Activated CD4-positive, alpha-beta memory T cell treated with anti-CD3 and anti-CD28 coated beads, Interleukin-2, amount 10 ng/mL, durations not matched to agents 7 days and 5 days (primary cell): ENCODE results near the gene CIBAR2. TPM values are rescaled to one million over a fixed set of nuclear protein-coding genes. Genes with fewer than 3 reads are reported as not detected.

Source experiments
- CTCF ChIA-PET: fragments of 350-600 bp; sonication (Branson Sonifier 250); formaldehyde crosslinking; loops from one replicate; lab custom pipeline; 2021; ENCODE audit warnings: antibody characterized with exemption, inconsistent platforms; lab: Charles Lee
- POLR2A ChIA-PET: fragments of 350-600 bp; sonication (Branson Sonifier 250); formaldehyde crosslinking; loops from one replicate; lab custom pipeline; 2021; ENCODE audit warnings: antibody characterized with exemption; lab: Charles Lee
- DNase-seq: peaks from one replicate; pipeline ENCODE4 v3.0.0-alpha.2; 2020
- H3K27ac Mint-ChIP-seq: one replicate; pipeline ENCODE4 v1.8.0; 2021; ENCODE audit warnings: mild to moderate bottlenecking, mixed read lengths
- H3K27me3 Mint-ChIP-seq: one replicate; pipeline ENCODE4 v1.8.0; 2021; ENCODE audit warnings: mixed read lengths
- H3K36me3 Mint-ChIP-seq: one replicate; pipeline ENCODE4 v1.8.0; 2021; ENCODE audit warnings: low read depth, mixed read lengths
- H3K4me1 Mint-ChIP-seq: one replicate; pipeline ENCODE4 v1.8.0; 2021; ENCODE audit warnings: mixed read lengths
- H3K4me3 Mint-ChIP-seq: one replicate; pipeline ENCODE4 v1.8.0; 2021; ENCODE audit warnings: mild to moderate bottlenecking, mixed read lengths
- H3K9me3 Mint-ChIP-seq: one replicate; pipeline ENCODE4 v1.8.0; 2021; ENCODE audit warnings: mixed read lengths
- total RNA-seq, 2 experiments: library from RNA; stranded (reverse); gene quantifications; one replicate each; pipeline ENCODE4 v1.2.3, GENCODE V29; 2021

The CIBAR2 gene
- not detected for total RNA-seq

DNA sequence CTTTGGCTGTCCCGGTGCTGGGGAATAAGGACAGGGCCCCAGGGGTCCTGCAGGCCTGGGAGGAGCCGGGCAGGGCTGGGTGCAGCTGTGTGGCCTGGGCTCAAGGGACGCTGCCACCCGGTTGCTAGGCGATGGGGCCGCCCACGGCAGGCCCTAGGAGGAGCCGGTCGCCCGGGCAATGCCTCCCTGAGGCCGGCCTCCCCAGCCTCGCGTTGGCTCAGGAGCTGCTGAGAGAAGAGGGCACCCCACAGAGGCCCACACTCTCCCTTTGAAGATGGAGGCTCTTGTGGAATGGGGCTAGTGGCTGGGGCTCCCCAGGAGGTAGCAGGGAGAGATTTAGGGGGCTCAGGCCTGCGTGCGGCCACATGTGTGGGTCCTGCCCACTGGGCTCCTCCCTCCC is at the start of gene CIBAR2:
Gene CIBAR2, minus strand, starts transcription at position 109 of the 400 bp plus-strand sequence. CDS start 120 bp downstream, outside the sequence.
- DNase-seq, result no peak
- H3K27ac Mint-ChIP-seq, result no peak within 1 kb of the TSS
- POLR2A ChIA-PET, result no interaction called here
- H3K36me3 Mint-ChIP-seq, result no peaks in the 10 kb centered on the region
- peaks cover 10% of the 10 kb centered on the region for H3K4me1 Mint-ChIP-seq
- no peaks in the 10 kb centered on the region for H3K9me3 Mint-ChIP-seq
- no peaks in the 10 kb centered on the region for H3K27me3 Mint-ChIP-seq
- CTCF ChIA-PET, result interaction anchor here (0.9 to 1.4 kb wide), 4 partner anchors 8 to 57 kb away, joined by 3 to 4 read pairs (median 3); no protein-coding TSS in a partner anchor
- H3K4me3 Mint-ChIP-seq, result no peak within 1 kb of the TSS

GRCh38 chr16:85159179-85159980 is 47.1 kb upstream of the CIBAR2 start:
- ChIA-PET CTCF (interaction anchor here (0.8 kb wide), 1 partner anchor 44 kb away, joined by 3 read pairs; no protein-coding TSS in a partner anchor), POLR2A (no interaction called here)
- no peak overlapping the region for H3K4me3 Mint-ChIP-seq
- no peaks in the 10 kb centered on the region for H3K9me3 Mint-ChIP-seq
- H3K27ac Mint-ChIP-seq, result no peak overlapping the region
- no peak for DNase-seq
- H3K27me3 Mint-ChIP-seq, result peaks cover 10% of the 10 kb centered on the region
- H3K4me1 Mint-ChIP-seq, result peaks cover 8% of the 10 kb centered on the region
- no peaks in the 10 kb centered on the region for H3K36me3 Mint-ChIP-seq

GRCh38 chr16:85158743-85159178 is 46.5 kb upstream of the CIBAR2 start:
- no peak overlapping the region for H3K27ac Mint-ChIP-seq
- H3K4me3 Mint-ChIP-seq, result no peak overlapping the region
- no peaks in the 10 kb centered on the region for H3K36me3 Mint-ChIP-seq
- peaks cover 8% of the 10 kb centered on the region for H3K4me1 Mint-ChIP-seq
- ChIA-PET CTCF (interaction anchor here (0.8 kb wide), 1 partner anchor 44 kb away, joined by 3 read pairs; no protein-coding TSS in a partner anchor), POLR2A (no interaction called here)
- peaks cover 10% of the 10 kb centered on the region for H3K27me3 Mint-ChIP-seq
- no peak for DNase-seq
- no peaks in the 10 kb centered on the region for H3K9me3 Mint-ChIP-seq

GRCh38 chr16:85157813-85158742 is 45.8 kb upstream of the CIBAR2 start:
- CTCF ChIA-PET, result no interaction called here
- Mint-ChIP-seq H3K27ac (no peak overlapping the region), H3K4me1 (peaks cover 8% of the 10 kb centered on the region), H3K4me3 (no peak overlapping the region), H3K27me3 (peaks cover 10% of the 10 kb centered on the region), H3K36me3 (no peaks in the 10 kb centered on the region), H3K9me3 (no peaks in the 10 kb centered on the region)
- no peak for DNase-seq
- POLR2A ChIA-PET, result no interaction called here

DNA sequence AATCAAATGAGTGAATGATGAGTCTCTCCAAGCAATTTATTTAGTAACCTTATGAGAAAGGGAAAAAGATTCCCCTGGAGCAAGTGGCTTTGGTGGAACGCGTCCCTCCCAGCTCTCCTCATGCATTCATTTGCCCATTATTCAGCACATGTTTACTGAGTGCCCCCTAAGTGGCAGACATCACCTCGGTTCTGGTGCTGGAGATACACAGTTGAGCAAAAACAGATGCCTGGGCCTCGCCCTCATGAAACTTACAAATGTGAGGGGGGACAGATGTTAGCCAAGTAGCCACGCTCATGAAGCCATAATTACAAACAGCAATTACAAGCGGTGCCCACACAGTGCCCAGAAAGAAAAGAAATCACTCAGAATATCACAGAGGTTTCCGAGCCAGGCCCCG is 45.1 kb upstream of the CIBAR2 start:
- no peak overlapping the region for H3K27ac Mint-ChIP-seq
- H3K4me1 Mint-ChIP-seq, result peaks cover 8% of the 10 kb centered on the region
- H3K27me3 Mint-ChIP-seq, result peaks cover 10% of the 10 kb centered on the region
- POLR2A ChIA-PET, result no interaction called here
- H3K36me3 Mint-ChIP-seq, result no peaks in the 10 kb centered on the region
- no peak for DNase-seq
- CTCF ChIA-PET, result no interaction called here
- H3K9me3 Mint-ChIP-seq, result no peaks in the 10 kb centered on the region
- H3K4me3 Mint-ChIP-seq, result no peak overlapping the region

- Mint-ChIP-seq H3K27ac (no peak overlapping the region), H3K9me3 (no peaks in the 10 kb centered on the region), H3K27me3 (peaks cover 10% of the 10 kb centered on the region), H3K4me1 (peaks cover 8% of the 10 kb centered on the region), H3K4me3 (no peak overlapping the region), H3K36me3 (no peaks in the 10 kb centered on the region)
- ChIA-PET POLR2A (no interaction called here), CTCF (no interaction called here)
- no peak for DNase-seq
These were observed 44.6 kb upstream of the CIBAR2 start for GRCh38 chr16:85156869-85157268.

DNA sequence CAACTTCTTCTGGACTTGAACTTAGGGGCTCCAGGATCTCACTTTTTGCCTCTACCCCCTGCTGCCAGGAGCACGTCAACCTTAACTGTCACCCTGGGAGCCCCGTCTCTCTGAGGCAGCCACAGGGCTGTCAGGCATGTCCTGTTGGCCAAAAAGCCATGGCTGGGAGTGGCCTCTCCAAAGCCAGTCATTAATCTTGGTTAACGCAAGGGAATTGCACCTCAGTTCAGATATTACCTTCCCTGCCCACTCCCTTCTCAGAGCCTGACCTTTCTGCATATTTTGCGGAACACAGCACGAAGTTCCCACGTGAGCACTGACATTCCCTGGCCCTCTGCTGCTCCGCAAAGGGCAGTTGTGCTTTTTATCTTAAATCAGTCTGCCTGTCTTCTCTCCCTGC is 44.2 kb upstream of the CIBAR2 start:
- Mint-ChIP-seq H3K36me3 (no peaks in the 10 kb centered on the region), H3K27ac (no peak overlapping the region), H3K4me1 (peaks cover 8% of the 10 kb centered on the region), H3K9me3 (no peaks in the 10 kb centered on the region), H3K27me3 (peaks cover 10% of the 10 kb centered on the region), H3K4me3 (no peak overlapping the region)
- CTCF ChIA-PET, result no interaction called here
- no peak for DNase-seq
- POLR2A ChIA-PET, result no interaction called here

DNA sequence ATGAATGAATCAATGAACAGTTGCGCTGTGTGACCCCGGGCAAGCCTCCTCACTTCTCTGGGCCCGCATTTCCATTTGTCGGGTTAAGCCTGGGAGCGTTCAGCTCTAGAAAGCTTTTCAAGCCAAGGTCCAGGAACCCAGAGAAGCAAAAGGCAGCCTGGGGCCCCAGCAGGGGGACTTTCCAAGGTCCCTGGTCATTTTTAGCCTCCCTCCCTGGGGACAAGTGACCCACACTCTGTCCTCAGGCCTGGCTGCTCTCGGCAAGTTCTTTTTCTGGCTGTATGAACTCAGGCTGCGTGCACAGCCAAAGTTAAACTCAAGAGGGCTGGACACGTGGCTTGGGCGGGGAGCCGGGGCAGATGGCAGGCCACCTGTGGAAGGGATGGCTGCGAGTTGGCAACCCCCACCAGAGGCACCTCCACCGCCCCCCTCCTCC is 41.4 kb upstream of the CIBAR2 start:
- ChIA-PET POLR2A (no interaction called here), CTCF (no interaction called here)
- Mint-ChIP-seq H3K4me3 (no peak overlapping the region), H3K27me3 (peaks cover 10% of the 10 kb centered on the region), H3K36me3 (no peaks in the 10 kb centered on the region), H3K9me3 (no peaks in the 10 kb centered on the region), H3K4me1 (peaks cover 8% of the 10 kb centered on the region), H3K27ac (no peak overlapping the region)
- DNase-seq, result no peak

DNA sequence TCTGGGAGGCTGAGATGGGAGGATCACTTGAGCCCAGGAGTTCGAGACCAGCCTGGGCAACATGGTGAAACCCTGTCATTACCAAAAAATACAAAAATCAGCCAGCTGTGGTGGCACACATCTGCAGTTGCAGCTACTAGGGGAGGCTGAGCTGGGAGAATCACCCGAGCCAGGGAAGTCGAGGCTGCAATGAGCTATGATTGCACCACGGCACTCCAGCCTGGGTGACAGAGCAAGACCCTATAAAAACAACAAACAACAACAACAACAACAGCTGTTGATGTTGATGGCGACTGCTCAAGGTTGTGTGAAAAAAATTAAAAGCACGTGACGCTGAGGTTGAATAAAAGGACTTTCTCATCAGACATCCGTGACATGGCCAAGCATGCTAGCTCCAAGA is 40.8 kb upstream of the CIBAR2 start:
- no peak for DNase-seq
- ChIA-PET POLR2A (no interaction called here), CTCF (no interaction called here)
- H3K27me3 Mint-ChIP-seq, result peaks cover 8% of the 10 kb centered on the region
- peaks cover 7% of the 10 kb centered on the region for H3K4me1 Mint-ChIP-seq
- no peak overlapping the region for H3K27ac Mint-ChIP-seq
- H3K36me3 Mint-ChIP-seq, result no peaks in the 10 kb centered on the region
- H3K4me3 Mint-ChIP-seq, result no peak overlapping the region
- H3K9me3 Mint-ChIP-seq, result no peaks in the 10 kb centered on the region

GRCh38 chr16:85152414-85153030 is 40.2 kb upstream of the CIBAR2 start:
- no peaks in the 10 kb centered on the region for H3K36me3 Mint-ChIP-seq
- H3K27me3 Mint-ChIP-seq, result peaks cover 5% of the 10 kb centered on the region

DNA sequence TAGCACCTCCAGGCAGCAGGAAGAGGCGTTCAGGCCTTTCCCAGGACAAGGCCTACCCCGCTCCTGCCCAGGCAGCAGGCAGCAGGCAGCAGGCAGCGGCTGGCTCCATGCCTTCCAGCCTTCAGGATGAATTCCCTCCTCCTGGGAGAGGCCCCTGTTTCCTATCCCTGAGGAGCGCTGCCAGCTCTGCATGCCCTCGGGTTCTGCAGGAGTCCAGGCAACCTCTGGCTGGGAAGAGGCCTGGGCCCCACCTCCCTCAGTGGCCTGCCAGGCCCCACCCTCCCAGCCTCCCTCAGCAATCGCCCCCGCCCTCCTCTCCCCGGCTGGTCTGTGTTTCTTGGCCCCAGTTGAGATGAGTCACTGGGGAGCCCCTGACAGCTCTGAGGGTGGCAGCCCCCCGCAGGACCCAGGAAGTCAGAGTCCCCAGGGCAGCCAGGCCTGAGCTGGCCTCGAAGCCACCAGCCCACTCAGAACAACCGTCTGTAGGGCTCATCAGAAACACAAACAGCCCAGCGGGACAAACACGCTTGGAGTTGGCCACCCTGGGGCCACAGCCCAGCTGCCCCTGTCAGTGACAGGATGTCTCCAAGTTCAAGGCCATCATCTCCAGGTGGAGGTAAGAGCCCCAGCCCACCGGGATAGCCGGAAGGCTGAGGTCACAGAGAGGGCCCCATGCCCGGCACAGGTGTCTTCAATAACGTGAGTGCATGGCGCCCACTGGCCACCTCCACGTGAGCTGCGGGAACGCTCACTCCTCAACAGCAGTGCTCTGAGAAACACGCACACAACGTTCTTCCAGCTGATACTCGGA is 39.5 kb upstream of the CIBAR2 start:
- Mint-ChIP-seq H3K27ac (no peak overlapping the region), H3K4me1 (no peaks in the 10 kb centered on the region), H3K9me3 (no peaks in the 10 kb centered on the region), H3K4me3 (no peak overlapping the region), H3K27me3 (peaks cover 2% of the 10 kb centered on the region), H3K36me3 (no peaks in the 10 kb centered on the region)
- ChIA-PET POLR2A (no interaction called here), CTCF (no interaction called here)
- no peak for DNase-seq

More at GRCh38 chr16:85152414-85153030, 40.2 kb upstream of the CIBAR2 start:
- Mint-ChIP-seq H3K4me3 (no peak overlapping the region), H3K9me3 (no peaks in the 10 kb centered on the region), H3K27ac (no peak overlapping the region), H3K4me1 (peaks cover 1% of the 10 kb centered on the region)
- POLR2A ChIA-PET, result no interaction called here
- CTCF ChIA-PET, result no interaction called here
- no peak for DNase-seq

- Mint-ChIP-seq H3K27me3 (no peaks in the 10 kb centered on the region), H3K4me3 (no peak overlapping the region), H3K27ac (no peak overlapping the region), H3K36me3 (no peaks in the 10 kb centered on the region), H3K4me1 (no peaks in the 10 kb centered on the region), H3K9me3 (no peaks in the 10 kb centered on the region)
- ChIA-PET CTCF (no interaction called here), POLR2A (no interaction called here)
- no peak for DNase-seq
These were observed 38.9 kb upstream of the CIBAR2 start for GRCh38 chr16:85151079-85151602.
